HG03196 (cell line): ENCODE results near the gene HYKK.
"Not testable (repeated sequence)": the region's sequence is repeated elsewhere in the genome, so short reads cannot be mapped to it uniquely, and the experiment has no call there.

ENCODE experiments used
- ATAC-seq: cut with Tn5 transposase; IDR thresholded peaks from one replicate; pipeline ENCODE4 v1.9.1; 2021; ENCODE audit not compliant: unreplicated experiment

The HYKK gene, protein sequence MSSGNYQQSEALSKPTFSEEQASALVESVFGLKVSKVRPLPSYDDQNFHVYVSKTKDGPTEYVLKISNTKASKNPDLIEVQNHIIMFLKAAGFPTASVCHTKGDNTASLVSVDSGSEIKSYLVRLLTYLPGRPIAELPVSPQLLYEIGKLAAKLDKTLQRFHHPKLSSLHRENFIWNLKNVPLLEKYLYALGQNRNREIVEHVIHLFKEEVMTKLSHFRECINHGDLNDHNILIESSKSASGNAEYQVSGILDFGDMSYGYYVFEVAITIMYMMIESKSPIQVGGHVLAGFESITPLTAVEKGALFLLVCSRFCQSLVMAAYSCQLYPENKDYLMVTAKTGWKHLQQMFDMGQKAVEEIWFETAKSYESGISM

DNA sequence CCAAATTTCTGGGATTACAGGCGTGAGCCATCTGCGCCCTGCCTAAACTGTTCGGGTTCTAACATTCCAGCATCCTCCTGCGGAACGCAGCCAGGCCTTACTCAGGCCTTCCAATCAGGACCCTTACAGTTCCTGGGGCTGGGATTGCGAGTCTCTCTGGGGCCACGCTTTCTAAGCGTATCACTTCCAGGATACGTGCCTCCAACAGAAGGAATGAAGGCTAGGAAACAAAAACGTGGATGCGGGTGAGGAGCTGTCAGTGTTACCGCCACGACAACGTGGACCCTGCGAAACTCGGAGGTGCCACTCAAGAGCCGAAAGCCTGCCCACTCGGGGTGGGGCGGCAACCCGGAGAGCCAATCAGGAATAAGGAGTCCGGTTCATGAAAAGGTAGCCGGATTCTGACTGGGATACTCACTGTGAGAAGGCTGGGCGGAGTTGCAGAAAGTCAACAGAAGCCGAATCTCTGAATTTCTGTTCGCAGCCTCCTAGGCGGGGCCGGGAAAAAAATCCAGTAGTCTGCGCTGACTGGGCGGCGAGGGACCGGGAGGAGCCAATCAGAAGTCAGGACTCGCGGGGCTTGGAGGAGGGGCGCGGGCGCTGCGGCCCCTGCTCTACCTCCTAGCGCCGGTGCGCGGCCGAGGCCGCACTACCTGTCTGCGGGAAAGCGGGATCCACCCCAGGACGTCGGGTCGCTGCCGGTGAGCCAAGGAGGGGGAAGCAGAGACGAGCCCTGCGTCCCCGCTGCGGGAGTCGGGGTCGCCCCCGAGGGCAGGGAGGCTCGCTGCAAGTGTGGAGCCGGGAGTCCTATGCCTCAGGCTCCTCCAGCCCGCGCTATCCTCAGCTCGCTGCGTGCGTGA lies at the start of gene HYKK:
HYKK (plus strand) TSS at position 607 of the 860 bp plus-strand sequence. CDS start 5,512 bp downstream, outside the sequence.
- peak; percentile 85 for ATAC-seq

DNA sequence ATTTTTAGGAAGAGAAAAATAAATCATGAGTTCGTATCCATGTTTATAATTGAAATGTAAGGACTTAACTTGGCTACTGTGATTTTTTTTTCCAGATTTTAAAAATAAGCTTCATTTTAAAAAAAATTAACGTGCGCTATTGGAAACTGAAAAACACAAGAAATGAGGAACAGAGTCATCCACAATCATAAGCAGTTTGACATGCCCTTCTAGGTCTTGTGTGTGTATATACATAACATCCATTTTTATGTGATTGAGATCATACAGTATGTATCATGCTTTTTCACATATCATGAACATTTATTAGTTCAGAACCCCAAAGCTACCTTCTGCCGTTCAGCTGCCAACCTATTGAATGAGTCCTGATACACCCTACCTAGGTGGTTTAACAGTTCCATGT lies 46.6 kb upstream of the HYKK start:
- no peak for ATAC-seq

DNA sequence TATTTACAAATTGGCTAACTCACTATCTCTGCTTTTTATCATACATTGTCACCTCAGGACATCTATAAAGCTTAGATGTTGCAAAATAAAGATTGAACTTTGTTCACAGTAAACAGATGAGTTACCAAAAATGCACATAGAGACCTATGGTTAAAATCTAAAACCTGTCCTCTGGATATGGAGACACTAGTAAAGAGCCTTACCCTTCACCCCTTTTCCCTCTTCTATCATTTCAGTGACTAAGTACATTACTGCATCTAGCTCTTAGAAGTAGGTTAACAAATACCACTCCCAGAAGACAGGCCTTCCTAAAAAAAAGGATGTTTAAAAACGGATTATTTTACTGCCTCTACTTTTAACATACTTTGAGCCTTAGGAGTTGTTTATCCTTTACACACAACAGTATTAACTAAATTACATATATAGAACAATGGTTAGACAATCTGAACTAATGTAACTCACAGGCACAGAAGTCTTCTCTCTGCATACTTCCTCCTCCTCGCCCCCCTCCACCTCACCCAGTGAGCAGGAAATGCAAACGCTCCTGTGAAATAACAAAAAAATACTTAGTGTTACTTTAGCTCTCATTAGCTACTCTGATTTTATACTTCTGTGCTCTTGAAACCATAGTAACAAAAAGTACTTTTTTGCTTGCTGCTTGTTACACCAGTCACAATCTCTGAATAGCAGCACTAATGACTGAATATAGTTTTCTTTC lies 46.0 kb upstream of the HYKK start:
- no peak for ATAC-seq

DNA sequence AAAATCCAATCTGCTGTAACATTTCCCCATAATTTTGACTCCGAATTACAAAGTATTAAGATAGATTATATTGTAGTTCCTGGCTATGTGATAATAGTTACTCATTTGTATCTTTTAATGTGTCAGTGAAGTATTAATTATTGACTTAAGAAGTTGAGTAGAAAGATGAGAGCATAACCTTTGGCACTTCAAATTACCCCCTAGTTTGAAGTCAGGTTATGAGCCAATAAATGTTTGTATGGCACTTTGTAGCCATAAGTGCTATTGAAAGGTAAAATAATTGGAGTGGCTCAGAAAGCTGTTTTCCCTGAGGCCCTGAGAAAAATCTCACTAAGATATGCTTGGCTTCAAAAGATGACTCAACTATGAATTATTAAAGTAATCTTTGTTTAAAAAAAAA lies 38.3 kb upstream of the HYKK start:
- ATAC-seq, result no peak

DNA sequence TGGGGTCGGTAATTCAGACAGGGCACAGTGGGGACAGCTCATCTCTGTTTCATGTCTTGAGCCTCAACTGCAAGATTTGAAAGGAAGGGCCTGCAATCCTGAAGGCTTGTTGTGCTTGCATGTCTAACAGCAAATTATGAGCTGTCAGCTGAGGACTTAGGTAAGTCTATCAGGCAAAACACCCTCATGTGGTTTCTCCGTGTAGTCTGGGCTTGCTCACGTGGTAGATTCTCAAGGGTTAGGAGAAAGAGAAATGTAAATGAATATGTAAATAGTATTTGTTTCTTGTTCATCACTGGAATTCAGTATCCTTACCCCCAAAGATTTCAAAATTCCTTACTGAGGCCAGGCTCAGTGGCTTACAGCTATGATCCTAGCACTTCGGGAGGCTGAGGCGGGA lies 30.1 kb upstream of the HYKK start:
- ATAC-seq, result no peak

DNA sequence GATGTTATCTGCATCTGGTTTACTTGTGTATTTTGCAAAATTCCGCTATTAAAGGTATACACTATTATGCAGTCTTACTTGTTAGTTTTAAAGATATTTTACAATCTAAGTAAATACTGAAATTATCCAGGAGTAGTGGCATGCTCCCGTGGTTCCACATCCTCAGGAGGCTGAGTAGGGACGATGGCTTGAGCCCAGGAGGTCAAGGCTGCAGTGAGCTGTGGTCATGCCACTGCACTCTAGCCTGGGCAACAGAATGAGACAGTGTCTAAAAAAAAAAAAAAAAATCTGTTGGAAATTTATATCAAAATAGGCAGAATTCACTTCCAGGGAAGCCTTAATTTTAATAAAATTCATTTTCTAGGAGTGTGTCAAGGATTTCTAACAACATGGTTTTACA lies 27.7 kb upstream of the HYKK start:
- no peak for ATAC-seq

DNA sequence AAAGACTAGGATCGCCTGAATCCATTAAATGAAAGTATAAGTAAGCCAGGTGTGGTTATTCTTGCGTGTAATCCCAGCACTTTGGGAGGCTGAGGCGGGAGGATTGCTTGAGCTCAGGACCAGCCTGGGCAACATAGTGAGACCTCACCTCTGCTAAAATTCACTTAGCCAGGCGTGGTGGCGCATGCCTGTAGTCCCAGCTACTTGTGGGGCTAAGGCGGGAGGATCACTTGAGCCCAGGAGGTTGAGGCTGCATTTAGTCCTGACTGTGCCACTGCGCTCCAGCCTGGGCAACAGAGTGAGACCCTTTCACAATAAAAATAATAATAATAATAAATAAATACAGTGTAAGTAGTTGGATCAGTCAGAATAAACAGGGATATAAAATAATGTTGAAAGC lies 25.5 kb upstream of the HYKK start:
- ATAC-seq, result no peak

DNA sequence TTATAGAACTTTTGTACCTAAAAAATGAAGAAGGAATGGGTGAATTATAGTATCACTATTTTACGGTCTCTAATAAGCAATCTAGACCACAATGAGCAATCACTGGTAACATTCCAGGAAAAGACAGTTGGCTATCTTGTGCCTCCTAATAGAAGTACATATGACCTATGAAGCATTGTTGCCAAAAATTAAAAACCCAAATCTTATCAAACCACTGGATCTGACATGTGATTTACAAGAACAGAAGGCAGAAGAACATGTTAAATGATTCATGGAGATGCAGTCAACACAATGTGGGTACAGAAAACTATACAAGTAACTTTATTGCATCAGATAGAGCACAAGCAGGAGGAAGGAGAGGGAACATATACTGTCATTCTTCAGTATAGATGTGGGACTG lies 14.5 kb upstream of the HYKK start:
- ATAC-seq, result no peak

DNA sequence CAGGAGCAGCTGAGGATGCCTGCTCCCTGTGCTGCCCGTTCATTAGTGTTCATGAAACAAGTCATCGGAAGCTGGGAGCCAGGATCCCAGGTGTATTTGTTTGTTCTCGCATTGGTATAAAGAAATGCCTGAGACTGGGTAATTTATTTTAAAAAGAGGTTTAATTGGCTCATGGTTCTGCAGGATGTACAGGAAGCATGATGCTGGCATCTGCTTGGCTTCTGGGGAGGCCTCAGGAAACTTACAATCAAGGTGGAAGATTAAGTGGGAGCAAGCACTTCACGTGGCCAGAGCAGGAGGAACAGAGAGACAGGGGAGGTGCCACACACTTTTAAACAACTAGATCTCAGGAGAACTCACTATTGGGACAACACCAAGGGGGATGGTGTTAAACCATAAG lies 5.5 kb upstream of the HYKK start:
- ATAC-seq, result no peak

DNA sequence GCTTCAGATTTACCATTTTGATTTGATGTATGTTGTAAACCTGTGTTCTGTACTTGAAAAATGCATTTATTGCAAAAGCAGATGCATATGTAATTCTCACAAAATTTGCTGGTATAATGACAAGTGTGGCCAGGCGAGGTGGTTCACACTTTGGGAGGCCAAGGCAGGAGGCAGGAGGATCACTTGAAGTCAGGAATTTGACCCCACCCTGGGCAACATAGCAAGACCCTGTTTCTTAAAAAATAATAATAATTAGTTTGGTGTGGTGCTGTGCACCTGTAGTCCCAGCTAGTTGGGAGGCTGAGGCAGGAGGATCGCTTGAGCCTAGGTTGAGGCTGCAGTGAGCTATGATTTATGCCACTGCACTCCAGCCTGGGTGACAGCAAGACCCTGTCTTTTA lies 4.7 kb upstream of the HYKK start:
- ATAC-seq, result no peak

DNA sequence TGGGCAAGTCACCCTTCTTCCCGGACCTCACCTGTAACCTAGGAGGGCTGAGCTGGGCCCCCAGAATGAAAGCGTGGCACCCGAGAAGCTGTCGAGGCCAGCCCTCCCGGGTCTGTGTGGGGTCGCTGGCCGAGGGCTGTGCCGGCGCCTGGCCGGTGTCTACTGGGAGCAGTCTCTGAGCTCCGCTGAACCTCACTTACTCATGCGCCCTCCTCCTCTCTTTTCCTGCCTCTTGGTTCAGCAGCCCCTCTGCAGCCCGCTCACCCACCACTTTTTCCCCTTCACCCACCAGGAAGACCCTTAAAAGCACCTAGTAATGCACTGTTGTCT lies 419 bp downstream of the HYKK start:
- ATAC-seq, result peak; percentile 31

DNA sequence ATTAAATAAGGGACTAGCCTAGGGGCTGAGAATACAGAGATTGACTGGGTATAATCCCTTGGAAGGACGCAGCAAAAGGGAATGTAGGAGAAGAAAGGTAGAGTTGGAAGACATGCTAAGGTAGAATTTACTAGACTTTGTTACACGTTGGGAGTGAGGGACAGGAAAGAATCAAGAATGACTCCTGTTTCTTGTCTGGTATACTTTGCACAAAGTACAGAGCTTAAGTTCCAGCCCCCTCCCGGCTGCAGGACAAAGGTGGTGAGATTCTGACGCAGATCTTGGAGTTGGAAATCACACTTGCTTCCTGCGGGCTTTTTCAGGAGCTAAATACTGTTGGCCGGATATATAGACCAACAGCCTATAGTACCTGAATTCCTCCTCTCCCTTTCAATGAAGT lies 895 bp downstream of the HYKK start:
- ATAC-seq, result no peak

DNA sequence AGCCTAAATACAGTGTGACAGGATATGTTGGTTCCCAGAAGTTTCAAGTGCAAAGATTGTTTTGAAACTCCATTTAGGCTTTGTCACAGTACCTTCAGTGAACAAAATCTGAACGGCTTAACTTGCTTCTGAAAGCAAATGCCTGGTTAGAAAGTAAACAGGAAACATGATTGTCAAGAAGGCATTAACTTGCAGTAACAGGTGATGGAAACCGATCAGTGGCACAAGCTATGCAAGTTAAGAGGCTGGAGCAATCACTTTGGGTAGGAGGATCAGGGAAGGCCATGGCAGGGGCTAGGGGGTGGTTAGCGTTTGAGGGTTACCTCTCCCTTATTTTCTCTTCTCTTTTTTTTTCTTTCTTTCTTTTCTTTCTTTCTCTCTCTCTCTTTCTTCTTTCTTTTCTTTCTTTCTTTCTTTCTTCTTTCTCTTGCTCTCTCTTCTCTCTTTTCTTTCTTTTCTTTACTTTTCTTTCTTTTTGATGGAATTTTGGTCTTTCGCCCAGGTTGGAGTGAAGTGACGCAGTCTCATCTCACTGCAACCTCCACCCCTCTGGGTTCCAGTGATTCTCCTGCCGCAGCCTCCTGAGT lies 2.4 kb downstream of the HYKK start:
- no peak for ATAC-seq

DNA sequence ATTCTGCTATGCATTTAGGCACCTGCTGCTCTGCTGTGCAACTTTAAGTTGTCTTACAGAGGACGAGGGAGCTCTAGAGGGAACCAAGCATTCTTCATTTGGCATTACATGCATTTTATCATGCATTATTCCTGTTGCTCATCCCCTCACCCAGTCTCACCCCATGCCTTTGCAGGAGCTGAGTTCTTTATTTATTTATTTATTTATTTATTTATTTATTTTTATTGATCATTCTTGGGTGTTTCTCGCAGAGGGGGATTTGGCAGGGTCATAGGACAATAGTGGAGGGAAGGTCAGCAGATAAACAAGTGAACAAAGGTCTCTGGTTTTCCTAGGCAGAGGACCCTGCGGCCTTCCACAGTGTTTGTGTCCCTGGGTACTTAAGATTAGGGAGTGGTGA lies 12.7 kb downstream of the HYKK start:
- not testable (repeated sequence) for ATAC-seq

DNA sequence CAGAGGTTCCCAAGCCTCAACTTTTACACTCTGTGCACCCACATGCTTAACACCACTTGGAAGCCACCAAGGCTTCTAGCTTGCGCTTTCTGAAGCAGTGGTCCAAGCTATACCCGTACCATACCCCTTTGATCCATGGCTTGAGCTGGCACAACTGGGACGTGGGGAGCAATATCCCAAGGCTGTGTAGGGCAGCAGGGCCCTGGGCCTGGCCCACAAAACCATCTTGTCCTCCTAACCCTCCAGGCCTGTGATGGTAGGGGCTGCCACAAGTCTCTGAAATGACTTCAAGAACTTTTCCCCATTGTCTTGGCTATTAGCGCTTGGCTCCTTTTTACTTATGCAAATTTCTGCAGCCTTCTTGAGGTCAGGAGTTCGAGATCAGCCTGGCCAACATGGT lies 16.9 kb downstream of the HYKK start:
- no peak for ATAC-seq

DNA sequence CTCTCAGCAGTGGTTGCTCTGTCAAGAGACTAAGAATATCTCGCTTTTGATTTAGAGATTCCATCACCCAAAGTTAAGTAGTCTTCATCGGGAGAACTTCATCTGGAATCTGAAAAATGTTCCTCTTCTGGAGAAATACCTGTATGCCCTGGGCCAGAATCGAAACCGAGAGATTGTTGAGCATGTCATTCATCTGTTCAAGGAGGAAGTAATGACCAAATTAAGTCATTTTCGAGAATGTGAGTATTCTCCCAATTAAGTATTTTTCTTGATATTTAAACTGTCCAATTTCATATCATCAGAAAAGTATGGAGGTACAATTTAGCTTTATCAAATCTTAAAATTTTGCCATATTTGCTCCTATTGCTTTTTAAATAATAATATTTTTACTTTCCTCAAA lies 19.9 kb downstream of the HYKK start:
- ATAC-seq, result no peak

DNA sequence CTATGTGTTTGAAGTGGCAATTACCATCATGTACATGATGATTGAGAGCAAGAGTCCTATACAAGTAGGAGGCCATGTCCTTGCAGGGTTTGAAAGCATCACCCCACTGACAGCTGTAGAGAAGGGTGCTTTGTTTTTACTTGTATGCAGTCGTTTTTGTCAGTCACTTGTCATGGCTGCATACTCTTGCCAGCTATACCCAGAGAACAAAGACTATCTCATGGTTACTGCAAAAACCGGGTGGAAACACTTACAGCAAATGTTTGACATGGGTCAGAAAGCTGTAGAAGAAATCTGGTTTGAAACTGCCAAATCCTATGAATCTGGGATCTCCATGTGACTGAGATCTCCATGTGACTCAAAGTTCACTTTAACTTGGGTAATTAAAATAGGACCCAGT lies 26.0 kb downstream of the HYKK start:
- ATAC-seq, result no peak

DNA sequence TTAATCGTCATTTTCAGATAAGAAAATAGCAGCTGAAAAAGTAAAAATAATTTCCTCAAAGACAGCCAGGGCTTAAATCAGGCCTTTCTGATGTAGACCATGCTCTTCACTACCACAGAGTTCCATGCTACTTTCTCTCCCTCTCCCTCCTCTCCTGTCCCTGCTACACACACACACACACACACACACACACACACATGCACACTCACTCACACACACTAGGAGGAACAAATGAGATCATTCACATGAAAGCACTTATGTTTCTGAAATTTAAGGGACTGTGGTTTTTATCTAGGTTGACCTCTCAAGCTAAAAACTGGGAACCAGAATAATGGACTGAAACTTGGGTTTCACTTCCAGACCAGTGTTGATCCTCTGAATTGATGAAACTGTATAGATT lies 28.8 kb downstream of the HYKK start:
- ATAC-seq, result no peak

DNA sequence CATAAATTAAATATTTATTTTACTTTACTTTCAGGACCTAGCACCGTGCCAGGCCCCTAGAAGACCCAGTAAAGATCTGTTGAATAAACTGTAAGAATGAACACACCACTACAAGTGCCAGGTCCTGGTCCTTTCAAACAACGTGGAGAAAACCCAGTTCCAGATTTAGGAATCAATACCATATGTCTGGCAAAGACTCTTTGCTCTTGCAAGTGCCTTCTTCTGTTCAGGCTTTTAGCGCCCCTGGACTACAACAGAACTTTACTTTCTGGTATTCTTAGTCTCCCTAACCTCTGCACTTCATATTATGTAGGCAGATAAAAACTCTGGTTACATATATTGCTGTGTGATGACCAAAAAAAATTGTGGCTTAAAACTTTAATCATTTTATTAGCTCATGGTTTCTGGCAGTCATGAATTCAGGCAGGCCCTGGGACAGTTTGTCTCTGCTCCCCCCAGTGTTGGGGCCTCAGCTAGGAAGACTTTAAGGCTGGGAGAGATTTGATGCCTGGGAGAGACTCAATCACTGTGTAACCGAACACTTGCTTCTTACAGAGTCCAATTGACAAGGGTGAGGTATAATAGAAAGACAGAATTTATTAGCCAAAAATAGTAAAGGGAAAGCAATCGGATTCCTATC lies 30.0 kb downstream of the HYKK start:
- ATAC-seq, result no peak

DNA sequence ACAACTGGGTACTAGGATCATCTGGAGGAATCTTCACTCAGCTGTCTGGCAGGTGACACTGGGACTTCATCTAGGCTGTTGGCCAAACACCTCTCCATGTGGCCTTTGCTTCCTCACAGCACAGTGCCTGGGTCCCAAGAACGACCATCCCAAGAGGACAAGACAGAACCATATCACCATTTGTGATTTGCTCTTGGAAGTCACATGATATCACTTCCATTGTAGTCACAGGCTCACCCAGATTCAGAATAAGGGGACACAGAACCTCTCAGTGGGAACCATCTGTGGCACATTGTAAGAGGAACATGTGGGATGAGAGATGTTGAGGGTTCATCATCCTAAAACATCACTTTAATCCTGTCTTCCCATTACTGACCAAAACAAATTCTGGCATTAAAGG lies 31.0 kb downstream of the HYKK start:
- ATAC-seq, result no peak
